Type B pancreatic cell (in vitro differentiated cells): ENCODE results near the gene LZTR1. TPM values are rescaled to one million over a fixed set of nuclear protein-coding genes. Genes with fewer than 3 reads are reported as not detected.

Experiments
- DNase-seq: peaks from one replicate; pipeline ENCODE4 v3.0.0; 2021; ENCODE audit warnings: mixed read lengths; ENCODE audit not compliant: unreplicated experiment; ENCODE audit errors: extremely low spot score
- H3K27ac Mint-ChIP-seq: 2 replicates; pipeline ENCODE4 v1.8.0; 2021; ENCODE audit warnings: mild to moderate bottlenecking, mixed read lengths
- H3K27me3 Mint-ChIP-seq: 2 replicates; pipeline ENCODE4 v1.8.0; 2021; ENCODE audit warnings: mixed read lengths
- H3K36me3 Mint-ChIP-seq: 2 replicates; pipeline ENCODE4 v1.8.0; 2021; ENCODE audit warnings: mixed read lengths
- H3K4me1 Mint-ChIP-seq: one replicate; pipeline ENCODE4 v1.8.0; 2021; ENCODE audit warnings: mixed read lengths; ENCODE audit not compliant: unreplicated experiment
- H3K4me3 Mint-ChIP-seq: 2 replicates; pipeline ENCODE4 v1.8.0; 2021; ENCODE audit warnings: mild to moderate bottlenecking, mixed read lengths
- H3K9me3 Mint-ChIP-seq: 2 replicates; pipeline ENCODE4 v1.8.0; 2021; ENCODE audit warnings: mixed read lengths
- total RNA-seq: library from RNA; stranded (reverse); gene quantifications from 2 replicates; pipeline ENCODE4 v1.2.1, GENCODE V29; 2021; ENCODE audit warnings: low replicate concordance
- TF ChIP-seq, protein P1 (sequence below): fragments of 200-600 bp; sonication (generic); conservative IDR thresholded peaks from 2 replicates; pipeline ENCODE4 v1.5.0; 2021; ENCODE audit warnings: antibody characterized with exemption, mild to moderate bottlenecking

The LZTR1 gene
- total RNA-seq, 1 donor from 2014 or later = 102 TPM

DNA sequence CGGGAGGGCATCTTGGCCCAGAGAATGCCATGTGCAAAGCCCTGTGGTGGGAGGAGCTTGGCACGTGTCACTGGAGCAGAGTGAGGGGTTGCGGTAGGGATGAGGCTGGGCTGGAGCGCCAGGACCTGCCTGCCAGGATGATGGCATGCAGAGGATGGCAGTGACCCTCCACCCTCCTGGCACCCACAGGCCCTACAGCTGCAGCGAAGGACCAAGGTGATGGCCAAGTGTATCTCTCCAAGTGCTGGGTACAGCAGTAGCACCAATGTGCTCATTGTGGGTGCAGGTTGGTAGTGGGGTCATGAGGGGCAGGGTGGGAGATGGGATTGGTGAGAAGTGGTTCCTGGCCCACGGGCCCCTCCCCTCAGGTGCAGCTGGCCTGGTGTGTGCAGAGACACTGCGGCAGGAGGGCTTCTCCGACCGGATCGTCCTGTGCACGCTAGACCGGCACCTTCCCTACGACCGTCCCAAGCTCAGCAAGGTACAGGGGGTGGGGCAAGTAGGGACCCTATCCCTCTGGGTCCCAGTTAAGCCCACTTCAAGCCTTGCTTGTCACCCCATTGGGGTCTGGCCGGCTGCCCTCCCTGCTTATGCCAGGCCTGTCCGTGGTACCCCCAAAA lies 7.7 kb upstream of the LZTR1 start:
- no peak for DNase-seq
- Mint-ChIP-seq H3K27me3 (peaks cover 2% of the 10 kb centered on the region), H3K4me1 (peaks cover 9% of the 10 kb centered on the region), H3K36me3 (no peaks in the 10 kb centered on the region), H3K4me3 (no peak overlapping the region), H3K27ac (no peak overlapping the region), H3K9me3 (no peaks in the 10 kb centered on the region)
- TF ChIP-seq, protein P1, sequence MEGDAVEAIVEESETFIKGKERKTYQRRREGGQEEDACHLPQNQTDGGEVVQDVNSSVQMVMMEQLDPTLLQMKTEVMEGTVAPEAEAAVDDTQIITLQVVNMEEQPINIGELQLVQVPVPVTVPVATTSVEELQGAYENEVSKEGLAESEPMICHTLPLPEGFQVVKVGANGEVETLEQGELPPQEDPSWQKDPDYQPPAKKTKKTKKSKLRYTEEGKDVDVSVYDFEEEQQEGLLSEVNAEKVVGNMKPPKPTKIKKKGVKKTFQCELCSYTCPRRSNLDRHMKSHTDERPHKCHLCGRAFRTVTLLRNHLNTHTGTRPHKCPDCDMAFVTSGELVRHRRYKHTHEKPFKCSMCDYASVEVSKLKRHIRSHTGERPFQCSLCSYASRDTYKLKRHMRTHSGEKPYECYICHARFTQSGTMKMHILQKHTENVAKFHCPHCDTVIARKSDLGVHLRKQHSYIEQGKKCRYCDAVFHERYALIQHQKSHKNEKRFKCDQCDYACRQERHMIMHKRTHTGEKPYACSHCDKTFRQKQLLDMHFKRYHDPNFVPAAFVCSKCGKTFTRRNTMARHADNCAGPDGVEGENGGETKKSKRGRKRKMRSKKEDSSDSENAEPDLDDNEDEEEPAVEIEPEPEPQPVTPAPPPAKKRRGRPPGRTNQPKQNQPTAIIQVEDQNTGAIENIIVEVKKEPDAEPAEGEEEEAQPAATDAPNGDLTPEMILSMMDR = no peak

DNA sequence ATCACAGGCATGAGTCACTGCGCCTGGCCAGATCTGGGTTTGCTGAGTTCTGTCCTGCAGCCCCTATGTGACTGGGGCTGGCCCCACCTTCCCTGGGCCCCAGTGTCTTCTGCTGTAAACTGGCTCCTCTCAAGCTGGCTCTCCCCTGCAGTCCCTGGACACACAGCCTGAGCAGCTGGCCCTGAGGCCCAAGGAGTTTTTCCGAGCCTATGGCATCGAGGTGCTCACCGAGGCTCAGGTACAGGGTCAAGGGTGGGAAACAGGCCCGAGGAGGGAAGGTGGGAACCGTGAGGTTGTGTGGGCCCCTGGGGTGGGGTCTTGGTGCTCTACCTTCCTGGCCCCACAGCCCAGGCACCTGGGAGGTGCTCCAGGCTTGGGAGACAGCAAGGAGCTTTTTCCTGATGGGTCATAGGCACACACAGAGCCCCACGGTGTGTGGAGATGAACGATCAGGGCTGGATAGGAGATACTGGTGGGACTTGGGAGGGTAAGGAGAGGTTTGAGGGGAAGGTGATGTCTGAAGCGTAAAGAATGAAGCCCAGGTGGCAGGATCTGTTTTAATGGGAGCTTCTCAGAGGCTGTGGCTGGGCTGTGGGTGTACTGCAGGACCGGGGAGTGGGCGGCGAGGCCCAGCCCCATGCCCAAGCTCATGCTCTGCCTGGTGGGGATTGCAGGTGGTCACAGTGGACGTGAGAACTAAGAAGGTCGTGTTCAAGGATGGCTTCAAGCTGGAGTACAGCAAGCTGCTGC lies 6.4 kb upstream of the LZTR1 start:
- no peak overlapping the region for H3K4me3 Mint-ChIP-seq
- H3K36me3 Mint-ChIP-seq = no peaks in the 10 kb centered on the region
- no peaks in the 10 kb centered on the region for H3K9me3 Mint-ChIP-seq
- H3K4me1 Mint-ChIP-seq = peaks cover 15% of the 10 kb centered on the region
- H3K27ac Mint-ChIP-seq = no peak overlapping the region
- TF ChIP-seq, protein P1 = no peak
- H3K27me3 Mint-ChIP-seq = peaks cover 3% of the 10 kb centered on the region
- no peak for DNase-seq

DNA sequence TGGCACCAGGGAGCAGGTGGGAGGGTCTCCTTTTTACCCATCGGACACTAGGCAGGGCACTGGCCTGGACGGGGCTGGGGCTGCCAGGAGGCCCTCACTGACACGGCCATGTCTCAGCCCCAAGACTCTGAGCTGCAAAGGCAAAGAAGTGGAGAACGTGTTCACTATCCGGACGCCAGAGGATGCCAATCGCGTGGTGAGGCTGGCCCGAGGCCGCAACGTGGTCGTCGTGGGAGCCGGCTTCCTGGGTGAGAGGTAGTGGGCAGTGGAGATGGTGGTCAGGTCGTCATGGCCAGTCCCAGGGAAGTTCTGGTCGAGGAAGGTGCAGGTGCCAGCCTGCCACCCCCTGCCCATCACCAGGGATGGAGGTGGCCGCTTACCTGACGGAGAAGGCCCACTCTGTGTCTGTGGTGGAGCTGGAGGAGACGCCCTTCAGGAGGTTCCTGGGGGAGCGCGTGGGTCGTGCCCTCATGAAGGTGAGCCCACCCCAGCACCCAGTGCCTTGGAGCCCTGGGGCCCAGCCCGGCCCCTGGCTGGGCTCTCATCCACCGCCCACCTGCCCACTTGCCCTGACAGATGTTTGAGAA lies 5.7 kb upstream of the LZTR1 start:
- Mint-ChIP-seq H3K4me3 (no peak overlapping the region), H3K27me3 (peaks cover 3% of the 10 kb centered on the region), H3K4me1 (peaks cover 13% of the 10 kb centered on the region), H3K27ac (no peak overlapping the region), H3K9me3 (no peaks in the 10 kb centered on the region), H3K36me3 (no peaks in the 10 kb centered on the region)
- no peak for DNase-seq
- TF ChIP-seq, protein P1 = no peak

DNA sequence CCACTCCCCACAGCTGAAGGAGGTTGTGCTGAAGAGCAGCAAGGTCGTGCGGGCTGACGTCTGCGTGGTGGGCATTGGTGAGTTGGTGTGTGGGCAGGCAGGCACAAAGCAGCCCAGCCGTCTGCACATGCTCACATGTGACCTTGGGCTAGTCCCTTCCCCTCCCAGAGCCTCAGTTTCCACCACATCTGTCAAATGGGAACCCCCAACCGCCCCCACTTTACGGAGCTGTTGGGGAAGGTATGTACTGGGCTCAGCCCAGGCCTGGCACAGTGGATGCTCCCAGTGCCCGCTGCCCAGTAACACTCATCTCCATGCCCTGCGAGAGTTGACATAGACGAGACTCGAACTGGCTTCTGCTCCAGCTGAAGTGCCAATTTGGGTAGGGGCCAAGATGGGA lies 5.1 kb upstream of the LZTR1 start:
- TF ChIP-seq, protein P1 = no peak
- Mint-ChIP-seq H3K9me3 (no peaks in the 10 kb centered on the region), H3K27me3 (peaks cover 3% of the 10 kb centered on the region), H3K27ac (no peak overlapping the region), H3K4me3 (no peak overlapping the region), H3K36me3 (no peaks in the 10 kb centered on the region), H3K4me1 (peaks cover 13% of the 10 kb centered on the region)
- DNase-seq = no peak

DNA sequence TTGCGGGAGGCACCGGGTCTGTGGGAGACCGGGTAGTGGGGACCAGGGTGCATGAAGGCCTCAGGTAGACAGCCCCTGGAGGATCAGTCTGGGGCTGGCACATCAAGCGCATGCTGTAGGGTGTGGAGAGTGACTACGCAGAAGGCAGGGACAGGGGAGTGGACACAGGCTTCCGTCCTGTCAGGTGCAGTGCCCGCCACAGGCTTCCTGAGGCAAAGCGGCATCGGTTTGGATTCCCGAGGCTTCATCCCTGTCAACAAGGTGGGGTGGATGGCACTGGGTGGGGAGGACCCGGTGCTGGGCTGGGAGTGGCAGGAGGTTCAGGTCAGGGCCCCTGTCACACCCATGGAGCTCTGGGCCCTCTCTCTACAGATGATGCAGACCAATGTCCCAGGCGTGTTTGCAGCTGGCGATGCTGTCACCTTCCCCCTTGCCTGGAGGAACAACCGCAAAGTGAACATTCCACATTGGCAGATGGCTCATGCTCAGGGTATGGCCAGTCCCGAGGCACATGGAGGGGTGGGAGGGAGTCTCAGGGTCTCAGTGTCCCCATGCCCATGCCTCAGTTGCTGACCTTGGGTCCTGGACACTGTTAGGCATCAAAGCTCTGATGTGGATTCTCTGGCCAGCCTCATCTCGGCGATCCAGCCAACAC lies 4.5 kb upstream of the LZTR1 start:
- Mint-ChIP-seq H3K27ac (no peak overlapping the region), H3K27me3 (peaks cover 3% of the 10 kb centered on the region), H3K4me3 (no peak overlapping the region), H3K9me3 (no peaks in the 10 kb centered on the region), H3K36me3 (no peaks in the 10 kb centered on the region), H3K4me1 (peaks cover 13% of the 10 kb centered on the region)
- no peak for DNase-seq
- TF ChIP-seq, protein P1 = no peak
